Body of pancreas (tissue), 4 donors: ENCODE results near the gene G3BP1.

ENCODE experiments used
- CTCF ChIP-seq, 7 experiments: fragments of 450-650 bp in 4 of 7; fragments of 200-600 bp in 3 of 7; sonication (generic) in 3 of 7; IDR thresholded peaks; one replicate each; pipeline ENCODE4 v1.5.1; 2016 to 2019; ENCODE audit warnings: antibody characterized with exemption in 7 of 7
- POLR2A ChIP-seq, 3 donors: fragments of 450-650 bp; IDR thresholded peaks; one replicate each; pipeline ENCODE4 v1.6.1; 2016; ENCODE audit warnings: antibody characterized with exemption in 3 of 3, mild to moderate bottlenecking in 2 of 3

GRCh38 chr5:151787817-151788216, 16.1 kb downstream of the G3BP1 start:
- TF ChIP-seq CTCF (IDR thresholded peaks at IDR 0.05), result no peak
- no peak for TF ChIP-seq POLR2A (IDR thresholded peaks at IDR 0.05)
